Measurements from ENCODE around the gene TXNDC17.
"Not testable (repeated sequence)": the region's sequence is repeated elsewhere in the genome, so short reads cannot be mapped to it uniquely, and the experiment has no call there.

TXNDC17 gene

GRCh38 chr17:6655732-6656361 is 15.0 kb downstream of the TXNDC17 start:
- H3K27me3 ChIP-seq (ENCODE audit: control insufficient read depth, insufficient read depth, low read length); H3K36me3 ChIP-seq (ENCODE audit: control insufficient read depth, insufficient read depth, low read length); H3K4me3 ChIP-seq (ENCODE audit: low read length); H3K4me1 ChIP-seq (ENCODE audit: control insufficient read depth, insufficient read depth, low read length); H3K9ac ChIP-seq (ENCODE audit: low read length); H3K27ac ChIP-seq (ENCODE audit: low read depth, low read length): not testable (repeated sequence)

GRCh38 chr17:6656797-6657632 is 16.2 kb downstream of the TXNDC17 start:
- not testable (repeated sequence) for H3K36me3 ChIP-seq (ENCODE audit: control insufficient read depth, insufficient read depth, low read length); H3K4me3 ChIP-seq (ENCODE audit: low read length); H3K9ac ChIP-seq (ENCODE audit: low read length); H3K4me1 ChIP-seq (ENCODE audit: control insufficient read depth, insufficient read depth, low read length); H3K27me3 ChIP-seq (ENCODE audit: control insufficient read depth, insufficient read depth, low read length); H3K27ac ChIP-seq (ENCODE audit: low read depth, low read length)

GRCh38 chr17:6657633-6658287 is 16.9 kb downstream of the TXNDC17 start:
- no peak overlapping the region for H3K9ac ChIP-seq (ENCODE audit: low read length)
- H3K36me3 ChIP-seq (ENCODE audit: control insufficient read depth, insufficient read depth, low read length), result no peaks in the 10 kb centered on the region
- peaks cover 2% of the 10 kb centered on the region for H3K27me3 ChIP-seq (ENCODE audit: control insufficient read depth, insufficient read depth, low read length)
- no peaks in the 10 kb centered on the region for H3K4me1 ChIP-seq (ENCODE audit: control insufficient read depth, insufficient read depth, low read length)
- H3K4me3 ChIP-seq (ENCODE audit: low read length), result peak overlapping the region; percentile 21
- H3K27ac ChIP-seq (ENCODE audit: low read depth, low read length), result no peak overlapping the region

GRCh38 chr17:6658411-6658810 is 17.6 kb downstream of the TXNDC17 start:
- not testable (repeated sequence) for H3K27me3 ChIP-seq (ENCODE audit: control insufficient read depth, insufficient read depth, low read length); H3K9ac ChIP-seq (ENCODE audit: low read length); H3K4me1 ChIP-seq (ENCODE audit: control insufficient read depth, insufficient read depth, low read length); H3K4me3 ChIP-seq (ENCODE audit: low read length); H3K27ac ChIP-seq (ENCODE audit: low read depth, low read length); H3K36me3 ChIP-seq (ENCODE audit: control insufficient read depth, insufficient read depth, low read length)

GRCh38 chr17:6660101-6660500 is 19.2 kb downstream of the TXNDC17 start:
- H3K4me1 ChIP-seq (ENCODE audit: control insufficient read depth, insufficient read depth, low read length), result no peaks in the 10 kb centered on the region
- H3K27me3 ChIP-seq (ENCODE audit: control insufficient read depth, insufficient read depth, low read length), result peaks cover 2% of the 10 kb centered on the region
- H3K27ac ChIP-seq (ENCODE audit: low read depth, low read length), result no peak overlapping the region
- no peak overlapping the region for H3K9ac ChIP-seq (ENCODE audit: low read length)
- no peaks in the 10 kb centered on the region for H3K36me3 ChIP-seq (ENCODE audit: control insufficient read depth, insufficient read depth, low read length)
- no peak overlapping the region for H3K4me3 ChIP-seq (ENCODE audit: low read length)

GRCh38 chr17:6660805-6661463 is 20.1 kb downstream of the TXNDC17 start:
- Histone ChIP-seq H3K4me3 (ENCODE audit: low read length) (no peak overlapping the region), H3K4me1 (ENCODE audit: control insufficient read depth, insufficient read depth, low read length) (no peaks in the 10 kb centered on the region), H3K27ac (ENCODE audit: low read depth, low read length) (no peak overlapping the region), H3K27me3 (ENCODE audit: control insufficient read depth, insufficient read depth, low read length) (peaks cover 2% of the 10 kb centered on the region), H3K36me3 (ENCODE audit: control insufficient read depth, insufficient read depth, low read length) (no peaks in the 10 kb centered on the region), H3K9ac (ENCODE audit: low read length) (no peak overlapping the region)

- Histone ChIP-seq H3K36me3 (ENCODE audit: control insufficient read depth, insufficient read depth, low read length) (no peaks in the 10 kb centered on the region), H3K4me1 (ENCODE audit: control insufficient read depth, insufficient read depth, low read length) (no peaks in the 10 kb centered on the region), H3K27ac (ENCODE audit: low read depth, low read length) (no peak overlapping the region), H3K9ac (ENCODE audit: low read length) (no peak overlapping the region), H3K27me3 (ENCODE audit: control insufficient read depth, insufficient read depth, low read length) (peaks cover 2% of the 10 kb centered on the region), H3K4me3 (ENCODE audit: low read length) (no peak overlapping the region)
Measured at GRCh38 chr17:6661464-6661848, 20.6 kb downstream of the TXNDC17 start.

GRCh38 chr17:6663200-6663599 is 22.3 kb downstream of the TXNDC17 start:
- H3K9ac ChIP-seq (ENCODE audit: low read length); H3K27ac ChIP-seq (ENCODE audit: low read depth, low read length); H3K4me1 ChIP-seq (ENCODE audit: control insufficient read depth, insufficient read depth, low read length); H3K36me3 ChIP-seq (ENCODE audit: control insufficient read depth, insufficient read depth, low read length); H3K4me3 ChIP-seq (ENCODE audit: low read length); H3K27me3 ChIP-seq (ENCODE audit: control insufficient read depth, insufficient read depth, low read length): not testable (repeated sequence)

GRCh38 chr17:6666077-6666521 is 25.2 kb downstream of the TXNDC17 start:
- H3K4me3 ChIP-seq (ENCODE audit: low read length), result no peak overlapping the region
- no peaks in the 10 kb centered on the region for H3K36me3 ChIP-seq (ENCODE audit: control insufficient read depth, insufficient read depth, low read length)
- H3K4me1 ChIP-seq (ENCODE audit: control insufficient read depth, insufficient read depth, low read length), result no peaks in the 10 kb centered on the region
- H3K9ac ChIP-seq (ENCODE audit: low read length), result no peak overlapping the region
- H3K27me3 ChIP-seq (ENCODE audit: control insufficient read depth, insufficient read depth, low read length), result peaks cover 4% of the 10 kb centered on the region
- H3K27ac ChIP-seq (ENCODE audit: low read depth, low read length), result no peak overlapping the region

GRCh38 chr17:6666557-6666956 is 25.7 kb downstream of the TXNDC17 start:
- H3K36me3 ChIP-seq (ENCODE audit: control insufficient read depth, insufficient read depth, low read length), result no peaks in the 10 kb centered on the region
- H3K9ac ChIP-seq (ENCODE audit: low read length), result no peak overlapping the region
- no peaks in the 10 kb centered on the region for H3K4me1 ChIP-seq (ENCODE audit: control insufficient read depth, insufficient read depth, low read length)
- H3K27ac ChIP-seq (ENCODE audit: low read depth, low read length), result no peak overlapping the region
- peaks cover 4% of the 10 kb centered on the region for H3K27me3 ChIP-seq (ENCODE audit: control insufficient read depth, insufficient read depth, low read length)
- no peak overlapping the region for H3K4me3 ChIP-seq (ENCODE audit: low read length)

GRCh38 chr17:6667516-6667915 is 26.7 kb downstream of the TXNDC17 start:
- no peaks in the 10 kb centered on the region for H3K36me3 ChIP-seq (ENCODE audit: control insufficient read depth, insufficient read depth, low read length)
- peaks cover 4% of the 10 kb centered on the region for H3K27me3 ChIP-seq (ENCODE audit: control insufficient read depth, insufficient read depth, low read length)
- H3K4me1 ChIP-seq (ENCODE audit: control insufficient read depth, insufficient read depth, low read length), result no peaks in the 10 kb centered on the region
- no peak overlapping the region for H3K27ac ChIP-seq (ENCODE audit: low read depth, low read length)
- H3K9ac ChIP-seq (ENCODE audit: low read length), result no peak overlapping the region
- H3K4me3 ChIP-seq (ENCODE audit: low read length), result no peak overlapping the region

GRCh38 chr17:6668219-6668618 is 27.4 kb downstream of the TXNDC17 start:
- Histone ChIP-seq H3K9ac (ENCODE audit: low read length) (no peak overlapping the region), H3K36me3 (ENCODE audit: control insufficient read depth, insufficient read depth, low read length) (no peaks in the 10 kb centered on the region), H3K4me3 (ENCODE audit: low read length) (no peak overlapping the region), H3K27ac (ENCODE audit: low read depth, low read length) (no peak overlapping the region), H3K27me3 (ENCODE audit: control insufficient read depth, insufficient read depth, low read length) (peaks cover 4% of the 10 kb centered on the region), H3K4me1 (ENCODE audit: control insufficient read depth, insufficient read depth, low read length) (no peaks in the 10 kb centered on the region)
